K562 treated with DMSO at 1 percent for 48 hours (cell line): Measurements from ENCODE around the gene NREP. TPM values are rescaled to one million over a fixed set of nuclear protein-coding genes. Genes with fewer than 3 reads are reported as not detected.

Experiments used
- total RNA-seq: library from RNA; unstranded; fragments of 300-600 nt; gene quantifications from 2 replicates; pipeline ENCODE4 v1.2.3, GENCODE V29; 2022; ENCODE audit warnings: low replicate concordance; ENCODE audit errors: extremely low read depth

The NREP gene, protein sequence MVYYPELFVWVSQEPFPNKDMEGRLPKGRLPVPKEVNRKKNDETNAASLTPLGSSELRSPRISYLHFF
- total RNA-seq: not detected in 2 replicates

GRCh38 chr5:111756581-111757354 is at the start of gene NREP:
TSS of gene NREP (minus strand) at chr5:111757194. CDS start at chr5:111755772, 1,422 bp downstream.

Other genes with a start within 250 kb of the NREP start
- not detected in 2 replicates for gene STARD4, start 244.7 kb downstream of the NREP start, total RNA-seq